A549 treated with AZD2906 at 1 μM for 4 hours (cell line): ENCODE results near the gene CCDC43. TPM values are rescaled to one million over a fixed set of nuclear protein-coding genes. Genes with fewer than 3 reads are reported as not detected.

Experiments used
- total RNA-seq: library from RNA; stranded (reverse); fragments of 200-300 nt; extraction: Qiagen RNA extraction; gene quantifications from 5 replicates; pipeline ENCODE4 v1.2.3, GENCODE V29; 2022

Gene CCDC43
- 23.5 to 38.0 TPM (median 26.7 TPM) in 5 replicates for total RNA-seq

GRCh38 chr17:44689477-44690217 is at the start of gene CCDC43:
Gene CCDC43 (minus strand): TSS chr17:44689776. CDS start chr17:44689753, 23 bp downstream.

GRCh38 chr17:44708401-44709263 is 19.1 kb upstream of the CCDC43 start, which contains the start of gene DBF4B:
Gene DBF4B (plus strand): TSS chr17:44708665. CDS start chr17:44708821, 156 bp downstream.

DNA sequence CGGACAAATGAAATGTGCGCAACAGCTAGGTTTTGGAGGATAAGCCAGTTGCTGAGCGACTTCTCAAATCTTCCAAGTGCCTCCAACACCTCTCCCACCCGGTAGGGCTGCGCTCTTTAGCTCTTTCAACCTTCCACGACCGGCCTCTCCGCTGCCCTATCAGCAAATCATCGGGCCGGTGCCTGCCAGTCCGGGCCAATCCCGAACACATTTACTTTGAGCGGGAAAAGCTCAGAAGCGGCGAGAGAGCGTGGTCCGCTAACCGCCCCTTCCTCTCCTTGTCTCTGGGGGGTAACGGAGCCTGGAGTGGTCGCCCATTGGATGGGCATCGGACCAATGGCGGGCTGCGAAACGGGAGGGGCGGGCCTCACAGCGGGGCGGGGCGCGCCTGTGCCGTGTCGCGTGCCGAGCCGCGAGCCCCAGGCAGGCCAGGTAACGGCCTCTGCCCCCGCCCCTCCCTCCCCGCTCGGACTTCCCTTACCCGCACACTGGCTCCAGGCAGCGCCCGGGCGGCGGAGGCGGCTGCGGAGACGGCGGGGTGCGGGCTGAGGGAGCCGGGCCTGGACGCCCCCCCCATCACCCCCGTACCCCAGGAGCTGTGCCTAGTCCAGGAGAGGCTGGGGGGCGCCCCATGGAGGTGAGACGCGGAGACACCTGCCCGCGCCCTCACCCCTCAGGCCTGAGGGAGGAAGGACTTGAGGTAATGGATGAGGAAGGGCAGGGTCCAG is 33.4 kb downstream of the CCDC43 start, which contains the start of gene MEIOC:
Gene MEIOC, plus strand, starts transcription at position 486 of the 728 bp plus-strand sequence. Its CDS starts 146 bp downstream, at position 632.

Other genes starting within 250 kb of the CCDC43 start
- 16.8 to 25.1 TPM (median 20.3 TPM) in 5 replicates for gene GPATCH8, start 186.4 kb downstream of the CCDC43 start, total RNA-seq
- gene FZD2, start 132.3 kb downstream of the CCDC43 start, total RNA-seq, result 23.6 to 37.5 TPM (median 34.8 TPM) in 5 replicates
- gene MEIOC, start 33.3 kb downstream of the CCDC43 start, total RNA-seq, result 1.5 to 3.3 TPM (median 2.5 TPM) in 5 replicates
- gene DBF4B, start 18.9 kb upstream of the CCDC43 start, total RNA-seq, result 22.2 to 25.4 TPM (median 23.0 TPM) in 5 replicates
- 1.8 to 2.6 TPM (median 1.9 TPM) in 5 replicates for gene ADAM11, start 69.2 kb upstream of the CCDC43 start, total RNA-seq
- 23.1 to 30.1 TPM (median 26.1 TPM) in 5 replicates for gene GJC1, start 140.5 kb upstream of the CCDC43 start, total RNA-seq
- not detected in 5 replicates for gene HIGD1B, start 158.1 kb upstream of the CCDC43 start, total RNA-seq
- gene EFTUD2, start 209.7 kb upstream of the CCDC43 start, total RNA-seq, result 127 to 175 TPM (median 138 TPM) in 5 replicates
- 0.36 to 0.66 TPM (median 0.57 TPM) in 5 replicates for gene GFAP, start 225.7 kb upstream of the CCDC43 start, total RNA-seq